Dermis microvascular lymphatic vessel endothelial cell (primary cell): ENCODE results near the gene POLE3. TPM values are rescaled to one million over a fixed set of nuclear protein-coding genes. Genes with fewer than 3 reads are reported as not detected.
"Not testable (repeated sequence)": the region's sequence is repeated elsewhere in the genome, so short reads cannot be mapped to it uniquely, and the experiment has no call there.

Source experiments
- DNase-seq, 2 donors: peaks; one replicate each; pipeline versions ENCODE4 v3.0.0 to v3.0.0-alpha.2; 2010; ENCODE audit warnings: low read depth in 2 of 2
- total RNA-seq: library from RNA; depleted of rRNA; stranded (reverse); fragments of >200 nt; gene quantifications from 2 replicates; pipeline ENCODE4 v1.2.1, GENCODE V29; 2014

POLE3 gene
- total RNA-seq, 1 donor from 2014 or later = 39.7 TPM

DNA sequence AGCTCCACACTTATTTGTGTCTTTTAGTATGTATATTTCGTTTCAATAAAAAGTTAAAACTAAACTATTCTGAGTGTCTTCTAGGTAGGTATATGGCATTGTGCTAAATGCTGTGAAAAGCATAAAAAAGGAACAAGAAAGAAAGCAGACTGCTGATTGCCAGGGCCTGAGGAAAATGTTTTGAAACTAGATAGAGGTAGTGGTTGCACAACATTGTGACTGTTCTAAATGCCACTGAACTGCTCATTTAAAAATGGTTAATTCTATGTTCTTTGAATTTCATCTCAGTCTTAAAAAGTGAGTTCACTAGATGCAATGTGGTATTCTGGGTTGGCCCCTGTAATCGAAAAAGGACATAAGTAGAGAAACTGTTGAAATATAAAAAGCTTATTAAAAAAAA, 6.8 kb downstream of the POLE3 start:
- no peak for DNase-seq

DNA sequence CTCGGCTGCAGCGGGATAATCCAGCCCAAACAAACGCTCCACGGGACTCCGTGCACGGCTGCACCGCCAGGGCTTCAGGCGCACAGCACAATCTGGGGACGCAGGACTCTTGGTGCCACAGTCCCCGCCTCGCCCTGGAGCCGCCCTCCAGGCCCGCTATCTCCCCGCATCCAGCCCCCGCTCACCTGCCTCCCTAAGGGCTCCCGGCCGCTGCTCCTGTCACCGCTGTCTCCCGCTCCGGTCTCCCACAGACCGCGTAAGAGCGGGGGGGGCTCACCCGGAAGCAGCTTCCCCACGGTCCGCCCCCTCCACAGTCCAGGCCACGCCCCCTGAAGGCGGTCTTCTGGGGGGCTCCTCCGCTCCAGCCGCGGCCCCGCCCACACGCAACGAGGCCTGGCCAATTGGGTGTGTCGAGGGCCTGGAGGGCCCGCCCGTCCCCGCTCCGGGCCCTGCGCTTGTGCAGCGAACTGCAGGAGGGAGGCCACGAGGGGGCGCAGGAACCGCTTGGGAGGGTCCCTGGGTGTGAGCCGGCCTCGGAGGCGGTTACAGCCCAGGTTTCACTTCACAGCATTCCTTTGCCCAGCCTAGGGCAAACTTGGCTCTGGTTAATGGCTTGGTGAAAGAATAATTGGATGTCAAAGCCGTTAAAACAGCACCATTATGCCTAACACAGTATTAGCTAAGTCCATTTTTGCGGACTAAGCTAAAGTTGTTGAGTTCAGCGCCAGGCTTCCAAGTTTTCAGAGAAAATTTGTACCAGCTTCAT, 9.3 kb downstream of the POLE3 start, which contains the start of gene ALAD:
ALAD (minus strand) TSS at position 258 of the 766 bp plus-strand sequence. CDS start 7,725 bp downstream, outside the sequence.
- peak; percentile 93 to 99 for DNase-seq

DNA sequence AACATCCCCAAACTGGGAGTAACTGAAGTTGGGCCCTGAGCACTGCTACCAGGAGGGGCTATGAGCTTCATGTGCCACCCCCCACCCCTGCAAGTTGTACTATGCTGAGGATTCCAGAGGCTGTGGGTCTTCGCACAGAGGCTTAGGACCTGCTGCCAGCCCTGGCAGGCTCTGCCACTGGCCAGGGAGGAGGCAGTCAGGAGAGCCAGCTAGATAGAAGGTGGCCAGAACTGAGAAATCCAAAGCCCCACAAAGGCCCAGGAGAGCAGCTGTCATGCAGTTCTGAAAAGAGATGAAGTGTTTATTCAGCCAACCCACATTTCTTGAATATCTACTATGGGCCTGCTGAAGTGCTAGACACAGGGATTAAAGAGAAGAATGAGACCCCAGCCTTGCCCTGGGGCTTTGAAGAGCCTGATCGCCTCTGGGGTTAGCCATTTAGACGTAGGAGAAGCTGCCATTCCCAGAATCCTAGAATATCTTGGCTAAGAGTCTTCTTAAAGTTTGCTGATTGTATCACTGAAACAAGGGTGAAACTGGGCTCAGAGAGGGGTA, 10.8 kb downstream of the POLE3 start:
- DNase-seq = no peak

DNA sequence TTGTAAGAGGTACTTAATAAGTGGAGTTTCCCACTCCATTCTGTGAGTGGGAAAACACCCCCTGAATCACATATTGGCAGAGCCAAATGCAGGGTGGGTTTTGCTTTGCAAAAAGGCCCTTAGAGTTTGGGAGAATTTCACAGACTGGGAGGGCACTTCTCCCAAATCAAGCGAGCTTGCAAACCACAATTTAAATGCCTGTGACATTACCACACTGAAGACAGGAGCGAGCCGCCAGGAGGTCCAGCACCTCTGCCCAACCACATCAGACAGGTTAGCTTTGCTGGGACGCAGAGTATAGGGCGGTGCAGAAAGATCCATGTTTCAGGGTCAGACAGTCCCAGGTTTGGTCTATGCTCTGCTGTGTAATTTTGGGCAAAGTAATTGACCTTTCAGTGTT, 11.7 kb downstream of the POLE3 start:
- DNase-seq = no peak

DNA sequence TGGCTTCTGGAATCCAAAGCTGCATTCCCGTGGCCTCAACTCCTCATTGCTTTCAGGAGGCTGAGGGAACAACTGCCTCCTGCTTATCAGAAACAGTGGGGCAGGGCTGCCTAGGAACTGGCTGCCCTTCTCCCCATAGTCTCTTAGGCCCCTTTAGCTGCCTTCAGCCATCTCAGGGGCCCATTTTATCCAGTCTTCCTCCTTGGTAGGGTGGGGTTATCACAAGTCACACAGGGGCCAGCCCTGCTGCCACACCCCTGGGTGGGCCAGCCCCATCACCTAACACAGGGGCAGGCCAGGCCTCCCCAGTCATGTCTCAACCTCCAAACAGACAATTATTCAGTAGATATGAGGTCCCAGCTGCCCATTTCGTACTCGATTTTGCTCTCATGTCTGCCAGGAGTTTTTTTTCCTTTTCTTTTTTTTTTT, 13.3 kb downstream of the POLE3 start:
- no peak for DNase-seq

DNA sequence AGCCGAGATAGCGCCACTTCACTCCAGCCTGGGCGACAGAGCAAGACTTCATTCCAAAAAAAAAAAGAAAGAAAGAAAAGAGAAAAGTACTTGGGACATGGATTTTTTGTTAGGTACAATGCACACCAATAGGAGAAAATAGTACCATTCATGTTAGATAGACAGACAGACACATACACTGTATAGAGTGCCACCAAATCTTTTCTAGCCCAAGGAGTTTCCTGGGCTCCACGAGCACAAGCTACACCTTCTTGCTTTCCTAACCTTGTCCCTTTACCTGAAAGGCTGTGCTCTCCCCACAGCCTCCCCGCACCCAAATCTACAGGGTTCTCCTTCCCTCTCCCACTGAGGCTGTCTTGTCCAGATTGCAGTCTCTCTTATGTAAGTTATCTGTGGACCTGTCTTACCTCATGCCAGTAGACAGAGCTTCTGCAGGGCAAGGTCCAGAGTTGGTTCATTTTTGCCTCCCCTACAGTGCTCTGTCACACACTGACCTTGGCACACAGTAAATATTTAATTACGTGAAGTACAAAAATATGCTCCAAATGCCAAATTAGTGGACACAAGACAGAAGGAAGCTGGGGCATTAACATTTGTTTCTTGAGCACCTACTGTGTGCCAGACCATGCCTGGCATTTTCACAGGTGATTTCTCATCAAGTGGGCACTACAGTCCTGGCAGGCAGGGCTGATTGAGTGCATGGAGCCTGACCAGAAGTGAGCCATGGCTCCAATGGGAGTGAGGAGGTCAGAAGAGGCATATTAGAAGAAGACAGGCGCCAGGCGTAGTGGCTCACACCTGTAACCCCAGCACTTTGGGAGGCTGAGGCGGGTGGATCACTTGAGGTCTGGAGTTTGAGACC, 15.2 kb downstream of the POLE3 start:
- no peak for DNase-seq

DNA sequence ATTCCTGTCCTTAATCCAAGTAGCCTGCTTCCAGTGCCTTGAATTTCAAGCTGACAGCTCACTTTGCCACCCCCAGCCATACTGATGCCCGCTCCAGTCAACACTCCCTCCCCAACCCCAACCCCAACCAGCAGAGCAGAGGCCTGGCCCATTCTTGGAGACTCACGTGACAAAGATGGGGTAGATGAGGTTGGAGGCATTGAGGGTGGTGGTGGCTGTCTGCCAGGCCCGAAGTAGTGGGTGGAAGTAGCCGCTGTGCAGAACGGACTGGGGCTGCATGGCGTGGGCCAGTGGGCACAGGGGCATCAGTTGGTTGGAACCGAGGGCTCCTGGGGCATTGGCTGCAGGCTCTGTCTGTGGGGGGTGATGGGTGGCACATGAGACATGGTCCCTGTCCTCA, 17.2 kb downstream of the POLE3 start:
- DNase-seq = no peak

DNA sequence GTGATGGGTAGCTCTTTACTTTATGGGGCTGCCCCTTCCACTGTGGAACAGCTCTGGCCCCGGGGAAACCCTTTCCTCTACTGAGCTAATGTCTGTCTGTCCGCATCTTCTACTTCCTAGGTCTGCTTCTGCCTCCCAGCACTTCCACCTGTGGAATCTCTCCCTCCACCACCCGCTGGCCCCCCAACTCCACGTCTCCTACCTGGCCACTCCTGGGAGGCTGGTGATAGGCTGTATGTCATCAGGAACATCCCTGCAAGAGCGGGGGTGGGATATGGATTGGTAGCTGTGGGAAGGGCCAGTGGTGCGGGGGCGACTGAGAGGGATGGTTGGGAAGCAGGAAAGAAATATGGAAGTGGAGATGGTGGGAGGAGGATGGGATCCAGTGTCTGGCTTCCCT, 18.6 kb downstream of the POLE3 start:
- DNase-seq = no peak

DNA sequence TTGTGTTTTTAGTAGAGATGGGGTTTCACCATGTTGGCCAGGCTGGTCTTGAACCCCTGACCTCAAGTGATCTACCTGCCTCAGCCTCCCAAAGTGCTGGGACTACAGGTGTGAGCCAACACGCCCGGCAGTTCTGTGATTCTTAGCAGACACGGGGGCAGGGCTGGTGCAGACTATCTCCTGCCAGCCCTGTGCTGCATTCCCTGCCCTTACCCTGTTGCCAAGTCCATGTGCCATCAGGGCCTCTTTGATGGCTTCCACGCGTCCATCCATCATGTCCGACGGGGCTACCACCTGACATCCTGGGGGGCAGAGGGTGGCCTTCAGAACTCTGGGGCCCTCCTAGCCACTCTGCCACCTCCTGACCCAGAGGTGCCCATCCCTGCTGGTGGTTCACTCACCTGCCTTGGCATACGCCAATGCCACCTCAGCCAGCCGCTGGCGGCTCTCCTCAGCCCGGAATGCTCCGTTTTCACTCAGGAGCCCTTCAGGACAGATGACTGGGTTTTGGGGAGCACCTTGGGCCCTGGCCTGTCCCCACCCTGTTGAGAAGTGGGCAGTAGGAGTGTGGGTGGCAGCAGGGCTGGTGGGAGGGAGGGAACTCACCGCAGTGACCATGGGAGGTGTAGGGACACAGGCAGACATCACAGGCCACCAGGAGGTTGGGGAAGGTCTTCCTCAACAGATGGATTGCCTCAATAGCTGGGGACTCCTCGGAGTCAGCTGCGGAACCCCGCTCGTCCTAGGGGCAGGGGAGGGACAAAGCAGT, 20.1 kb downstream of the POLE3 start:
- DNase-seq = no peak

DNA sequence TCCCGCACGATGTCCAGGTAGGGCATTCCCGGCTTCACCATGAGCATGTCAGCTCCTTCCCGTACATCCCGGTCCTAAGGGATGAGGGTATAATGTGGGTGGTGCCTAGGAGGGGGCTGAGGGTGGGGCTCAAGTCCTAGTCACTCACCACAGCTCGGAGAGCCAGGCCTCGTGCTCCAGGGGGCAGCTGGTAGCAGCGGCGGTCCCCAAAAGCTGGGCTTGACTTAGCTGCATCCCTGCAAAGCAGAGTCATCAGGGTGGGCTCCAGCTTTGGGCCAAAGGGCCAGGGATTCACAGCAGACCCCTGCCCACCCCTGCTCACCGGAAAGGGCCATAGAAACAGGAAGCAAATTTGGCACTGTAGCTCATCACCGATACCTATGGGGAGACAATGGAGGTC, 21.0 kb downstream of the POLE3 start:
- DNase-seq = no peak

DNA sequence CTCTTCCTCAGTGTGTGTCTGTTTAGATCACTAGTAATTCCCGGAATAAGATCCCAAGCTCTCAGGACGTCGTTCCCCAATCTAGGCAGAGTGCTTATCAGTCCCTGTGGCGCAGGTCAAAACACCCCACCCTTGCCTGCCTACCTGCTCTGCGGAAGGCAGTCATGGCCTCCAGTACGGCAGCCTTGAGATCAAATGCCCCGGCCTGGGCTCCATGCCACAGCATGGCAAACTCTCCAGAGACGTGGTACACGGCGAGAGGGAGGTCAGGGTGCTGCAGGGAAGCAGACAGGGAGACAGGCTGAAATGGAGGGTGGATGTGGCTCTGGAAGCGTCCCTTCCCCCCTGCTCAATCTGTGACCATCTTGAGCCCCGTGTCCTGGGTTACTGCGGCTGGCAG, 21.6 kb downstream of the POLE3 start:
- DNase-seq = no peak

DNA sequence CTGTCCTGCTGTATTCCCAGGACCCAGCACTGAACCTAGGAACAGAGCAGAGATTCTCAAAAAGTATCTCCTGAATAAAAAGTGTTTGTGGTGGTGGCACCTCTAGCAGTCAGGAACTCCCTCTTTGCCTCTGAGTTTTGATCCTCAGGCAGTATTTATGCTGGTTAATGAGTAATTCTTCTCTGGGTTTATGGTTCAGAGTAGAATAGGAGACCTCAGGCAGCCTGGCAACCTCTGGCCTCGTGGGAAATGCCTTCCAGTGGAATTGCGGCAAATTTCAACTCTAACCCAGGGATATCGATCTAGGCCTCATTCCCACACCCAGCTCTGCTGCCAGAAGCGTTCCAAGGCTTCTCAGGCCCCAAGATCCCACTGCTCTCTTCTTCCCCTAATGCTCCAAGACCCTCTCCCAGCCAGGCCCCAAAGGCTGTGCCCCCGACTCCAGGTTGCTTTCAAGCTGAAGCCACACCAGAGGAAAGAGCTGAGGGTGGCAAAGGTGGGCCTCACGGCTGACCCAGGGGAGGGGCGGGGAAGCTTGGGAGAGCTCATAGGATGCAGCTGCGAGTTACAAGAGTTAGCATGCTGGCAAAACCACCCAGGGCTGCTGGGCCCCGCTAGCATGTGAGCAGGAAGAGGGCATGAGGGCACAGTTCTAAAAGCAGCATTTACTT, 22.8 kb downstream of the POLE3 start:
- no peak for DNase-seq

DNA sequence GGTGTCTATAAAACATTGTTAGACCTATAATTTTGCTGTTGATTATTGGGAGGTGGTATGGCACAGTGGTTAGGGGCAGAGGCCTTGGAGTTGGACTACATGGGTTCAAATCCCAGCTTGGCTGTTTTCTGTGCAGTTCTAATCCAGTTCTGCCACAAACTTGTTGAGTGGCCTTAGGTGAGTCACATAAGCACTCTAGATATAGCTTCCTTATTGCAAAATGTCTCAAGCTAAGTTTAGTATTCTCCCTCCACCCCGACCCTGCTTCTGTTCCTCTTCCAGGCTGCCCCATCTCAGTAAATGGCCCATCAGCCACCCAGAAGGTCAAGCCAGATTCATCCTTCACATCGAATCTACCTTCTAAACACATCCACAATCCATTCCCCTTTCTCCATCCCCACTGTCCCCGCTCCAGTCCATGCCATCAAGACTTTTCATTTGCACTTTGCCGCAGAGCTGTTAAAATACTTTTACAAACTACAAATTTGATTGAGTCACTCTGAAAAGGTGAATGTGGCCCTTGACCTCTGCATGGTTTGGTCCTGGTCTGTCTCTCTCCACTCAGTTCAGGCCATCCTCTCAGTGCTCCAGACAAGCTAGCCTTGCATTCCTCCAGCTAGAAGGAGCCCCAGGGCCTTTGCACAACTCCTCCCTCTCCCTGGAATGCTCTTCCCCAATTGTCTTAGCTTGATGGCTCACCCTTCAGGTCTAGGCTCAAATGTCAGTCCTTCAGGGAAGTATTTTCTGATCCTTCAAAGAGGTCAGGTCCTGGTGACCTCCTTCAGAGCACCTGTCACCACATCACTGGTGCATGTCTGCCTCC, 23.7 kb downstream of the POLE3 start:
- DNase-seq = no peak

DNA sequence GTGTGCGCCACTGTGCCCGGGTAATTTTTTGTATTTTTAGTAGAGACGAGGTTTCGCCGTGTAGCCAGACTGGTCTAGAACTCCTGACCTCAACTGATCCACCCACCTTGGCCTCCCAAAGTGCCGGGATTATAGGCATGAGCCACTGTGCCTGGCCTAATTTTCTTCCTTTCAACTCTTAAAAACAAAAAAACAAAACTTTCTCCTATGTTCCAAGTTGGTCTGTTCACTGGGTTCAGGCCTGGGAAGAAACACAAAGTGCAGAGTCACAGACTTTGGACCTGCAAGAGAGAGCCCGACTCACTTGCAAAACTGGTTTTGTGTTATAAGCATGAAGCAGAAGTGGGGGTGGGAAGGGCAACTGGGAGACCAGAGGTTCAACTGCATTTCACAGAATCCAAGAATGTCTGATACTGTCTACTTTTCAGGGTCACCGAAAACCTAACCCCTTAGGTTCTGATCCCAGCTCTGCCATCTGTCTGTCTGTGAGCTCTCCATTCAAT, 28.5 kb downstream of the POLE3 start:
- no peak for DNase-seq

DNA sequence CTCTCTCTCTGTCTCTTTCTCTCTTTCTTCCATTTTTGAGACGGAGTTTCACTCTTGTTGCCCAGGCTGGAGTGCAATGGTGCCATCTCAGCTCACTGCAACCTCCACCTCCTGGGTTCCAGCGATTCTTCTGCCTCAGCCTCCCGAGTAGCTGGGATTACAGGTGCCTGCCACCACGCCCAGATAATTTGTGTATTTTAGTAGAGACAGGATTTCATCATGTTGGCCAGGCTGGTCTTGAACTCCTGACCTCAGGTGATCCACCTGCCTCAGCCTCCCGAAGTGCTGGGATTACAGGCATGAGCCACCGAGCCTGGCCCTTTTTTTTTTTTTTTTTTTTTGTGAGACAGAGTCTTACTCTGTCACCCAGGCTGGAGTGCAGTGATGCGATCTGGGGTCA, 29.0 kb downstream of the POLE3 start:
- not testable (repeated sequence) for DNase-seq

DNA sequence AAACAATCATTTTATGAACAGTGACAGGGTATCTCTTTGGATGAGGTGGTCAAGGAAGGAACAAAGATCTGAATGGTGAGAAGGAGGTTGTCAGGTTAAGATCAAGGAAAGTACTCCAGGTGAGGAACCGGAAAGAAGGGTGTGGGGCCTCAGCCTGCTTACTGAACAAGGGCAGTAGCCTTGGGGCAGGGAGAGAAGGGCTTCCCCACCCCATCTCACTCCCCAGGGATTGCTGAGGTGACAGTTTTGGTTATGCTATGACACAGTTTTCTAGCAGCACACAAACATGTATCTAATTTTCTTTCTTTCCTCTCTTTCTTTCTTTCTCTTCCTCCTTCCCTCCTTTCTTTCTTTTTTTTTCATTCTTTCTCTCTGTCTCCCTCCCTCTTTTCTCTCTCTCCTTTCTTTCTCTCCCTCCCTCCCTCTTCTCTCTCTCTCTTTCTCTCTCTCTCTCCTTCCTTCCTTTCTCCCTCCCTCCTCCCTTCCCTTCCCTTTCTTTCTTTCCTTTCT, 29.6 kb downstream of the POLE3 start:
- DNase-seq = no peak

DNA sequence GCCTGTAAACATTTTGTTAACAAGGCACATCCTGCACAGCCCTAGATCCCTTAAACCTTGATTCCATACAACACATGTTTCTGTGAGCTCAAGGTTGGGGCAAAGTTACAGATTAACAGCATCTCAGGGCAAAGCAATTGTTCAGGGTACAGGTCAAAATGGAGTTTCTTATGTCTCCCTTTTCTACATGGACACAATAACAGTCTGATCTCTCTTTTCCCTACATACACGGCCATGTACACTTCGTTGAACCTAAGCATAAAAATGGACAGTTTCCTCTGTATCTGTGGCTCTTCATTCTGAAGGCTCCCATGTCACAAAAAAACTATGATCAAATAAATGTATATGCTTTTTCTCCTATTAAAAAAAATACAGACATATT, 30.7 kb downstream of the POLE3 start:
- not testable (repeated sequence) for DNase-seq

DNA sequence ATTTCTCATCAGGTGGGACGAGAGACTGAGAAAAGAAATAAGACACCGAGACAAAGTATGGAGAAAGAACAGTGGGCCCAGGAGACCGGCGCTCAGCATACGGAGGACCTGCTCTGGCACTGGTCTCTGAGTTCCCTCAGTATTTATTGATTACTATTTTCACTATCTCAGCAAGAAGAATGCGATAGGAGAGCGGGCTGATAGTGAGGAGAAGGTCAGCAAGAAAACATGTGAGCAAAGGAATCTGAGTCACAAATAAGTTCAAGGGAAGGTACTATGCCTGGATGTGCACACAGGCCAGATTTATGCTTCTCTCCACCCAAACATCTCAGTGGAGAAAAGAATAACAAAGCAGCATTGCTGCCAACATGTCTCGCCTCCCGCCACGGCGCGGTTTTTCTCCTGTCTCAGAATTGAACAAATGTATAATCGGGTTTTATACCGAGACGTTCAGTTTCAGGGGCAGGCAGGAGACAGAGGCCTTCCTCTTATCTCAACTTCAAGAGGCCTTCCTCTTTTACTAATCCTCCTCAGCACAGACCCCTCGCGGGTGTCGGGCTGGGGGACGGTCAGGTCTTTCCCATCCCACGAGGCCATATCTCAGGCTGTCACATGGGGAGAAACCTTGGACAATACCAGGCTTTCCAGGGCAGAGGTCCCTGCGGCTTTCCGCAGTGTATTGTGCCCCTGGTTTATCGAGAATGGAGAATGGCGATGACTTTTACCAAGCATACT, 31.2 kb downstream of the POLE3 start:
- DNase-seq = not testable (repeated sequence)
